Brain microvascular endothelial cell (primary cell): ENCODE measurements around the gene CHMP1B.
"Not testable (repeated sequence)": the region's sequence is repeated elsewhere in the genome, so short reads cannot be mapped to it uniquely, and the experiment has no call there.

ENCODE experiments used
- DNase-seq: peaks from one replicate; pipeline ENCODE4 v3.0.0-alpha.2; 2020
- H3K27ac ChIP-seq: fragments of 250-450 bp; sonication (Bioruptor Pico); 2 replicates; pipeline ENCODE4 v1.5.1; 2020; ENCODE audit warnings: mild to moderate bottlenecking, moderate library complexity
- H3K27me3 ChIP-seq: fragments of 250-450 bp; sonication (Bioruptor Pico); replicated peaks from 2 replicates; pipeline ENCODE4 v1.5.1; 2020; ENCODE audit warnings: mild to moderate bottlenecking
- H3K36me3 ChIP-seq: fragments of 250-450 bp; sonication (Bioruptor Pico); replicated peaks from 2 replicates; pipeline ENCODE4 v1.5.1; 2020; ENCODE audit warnings: mild to moderate bottlenecking
- H3K4me3 ChIP-seq: 2 replicates; pipeline ENCODE4 v1.5.1; 2011; ENCODE audit warnings: low read depth, mild to moderate bottlenecking, control low read depth, low read length, moderate library complexity
- in situ Hi-C: cut with HindIII; loops from 2 replicates; pipeline ENCODE4 v1.10.0; 2017; ENCODE audit warnings: low sequenced_read_pairs, low pct_ligation_motif_present
- TF ChIP-seq, protein P1 (sequence below): IDR thresholded peaks from 2 replicates; pipeline ENCODE4 v1.5.1; 2011; ENCODE audit warnings: low read depth, mild to moderate bottlenecking, moderate library complexity, low read length, control low read depth, inconsistent platforms; ENCODE audit errors: missing control alignments

CHMP1B gene

DNA sequence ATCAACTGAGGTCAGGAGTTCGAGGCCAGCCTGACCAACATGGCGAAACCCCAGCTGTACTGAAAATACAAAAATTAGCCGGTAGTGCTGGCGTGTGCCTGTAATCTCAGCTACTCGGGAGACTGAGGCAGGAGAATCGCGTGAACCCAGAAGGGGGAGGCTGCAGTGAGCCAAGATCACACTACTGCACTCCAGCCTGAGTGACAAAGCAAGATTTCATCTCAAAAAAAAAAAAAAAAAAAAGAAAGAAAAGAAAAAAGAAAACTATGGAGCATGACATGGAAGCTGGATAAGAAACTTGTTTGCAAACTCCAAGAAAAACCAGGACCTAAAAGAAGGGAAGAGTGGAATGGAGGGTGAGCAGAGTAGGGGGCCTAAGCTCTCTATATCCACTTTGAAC is 1.9 kb upstream of the CHMP1B start:
- no peak overlapping the region for H3K4me3 ChIP-seq
- peak overlapping the region; percentile 96 for H3K27ac ChIP-seq
- no peak for DNase-seq
- no peaks in the 10 kb centered on the region for H3K36me3 ChIP-seq
- no peaks in the 10 kb centered on the region for H3K27me3 ChIP-seq
- TF ChIP-seq, protein P1, sequence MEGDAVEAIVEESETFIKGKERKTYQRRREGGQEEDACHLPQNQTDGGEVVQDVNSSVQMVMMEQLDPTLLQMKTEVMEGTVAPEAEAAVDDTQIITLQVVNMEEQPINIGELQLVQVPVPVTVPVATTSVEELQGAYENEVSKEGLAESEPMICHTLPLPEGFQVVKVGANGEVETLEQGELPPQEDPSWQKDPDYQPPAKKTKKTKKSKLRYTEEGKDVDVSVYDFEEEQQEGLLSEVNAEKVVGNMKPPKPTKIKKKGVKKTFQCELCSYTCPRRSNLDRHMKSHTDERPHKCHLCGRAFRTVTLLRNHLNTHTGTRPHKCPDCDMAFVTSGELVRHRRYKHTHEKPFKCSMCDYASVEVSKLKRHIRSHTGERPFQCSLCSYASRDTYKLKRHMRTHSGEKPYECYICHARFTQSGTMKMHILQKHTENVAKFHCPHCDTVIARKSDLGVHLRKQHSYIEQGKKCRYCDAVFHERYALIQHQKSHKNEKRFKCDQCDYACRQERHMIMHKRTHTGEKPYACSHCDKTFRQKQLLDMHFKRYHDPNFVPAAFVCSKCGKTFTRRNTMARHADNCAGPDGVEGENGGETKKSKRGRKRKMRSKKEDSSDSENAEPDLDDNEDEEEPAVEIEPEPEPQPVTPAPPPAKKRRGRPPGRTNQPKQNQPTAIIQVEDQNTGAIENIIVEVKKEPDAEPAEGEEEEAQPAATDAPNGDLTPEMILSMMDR = no peak
- in situ Hi-C loops = no loop called here

DNA sequence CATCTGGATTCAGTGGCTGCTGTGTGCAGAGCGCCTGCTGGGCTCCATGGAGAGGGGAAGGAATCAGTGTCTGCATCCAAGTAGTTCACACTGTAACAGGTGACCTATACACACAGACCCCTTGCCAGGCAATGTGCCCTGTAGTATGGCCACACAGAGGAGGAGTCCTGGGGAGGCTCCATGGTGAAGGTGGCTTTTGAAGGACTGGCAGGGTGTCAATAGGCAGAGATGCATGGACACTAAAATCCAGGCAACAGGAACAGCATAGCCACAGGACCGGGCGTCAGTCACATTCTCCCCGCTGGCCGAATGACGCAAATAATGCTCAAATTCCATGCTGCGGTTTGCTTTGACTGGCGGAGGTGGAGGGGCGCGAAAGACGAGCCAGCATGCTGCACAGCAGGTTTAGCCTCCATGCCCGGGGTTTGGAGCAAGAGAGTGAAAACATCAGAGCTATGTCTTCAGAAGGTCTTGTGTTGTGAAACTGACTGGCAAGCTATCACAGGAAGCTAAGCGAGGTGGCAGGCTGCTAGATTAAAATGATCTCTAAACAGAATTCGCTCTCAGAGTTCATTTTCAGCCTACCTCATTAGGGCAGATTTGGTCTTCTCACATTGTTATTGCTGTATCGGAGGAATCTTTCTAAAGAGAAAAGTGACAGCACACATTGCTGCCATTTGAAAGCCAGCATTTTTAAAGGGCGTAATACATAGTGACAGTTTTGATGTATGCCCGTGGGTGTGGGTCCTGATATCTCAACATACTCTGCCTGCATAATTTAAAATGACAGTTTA is 1.2 kb upstream of the CHMP1B start:
- in situ Hi-C loops = no loop called here
- TF ChIP-seq, protein P1 = peak; percentile 15

DNA sequence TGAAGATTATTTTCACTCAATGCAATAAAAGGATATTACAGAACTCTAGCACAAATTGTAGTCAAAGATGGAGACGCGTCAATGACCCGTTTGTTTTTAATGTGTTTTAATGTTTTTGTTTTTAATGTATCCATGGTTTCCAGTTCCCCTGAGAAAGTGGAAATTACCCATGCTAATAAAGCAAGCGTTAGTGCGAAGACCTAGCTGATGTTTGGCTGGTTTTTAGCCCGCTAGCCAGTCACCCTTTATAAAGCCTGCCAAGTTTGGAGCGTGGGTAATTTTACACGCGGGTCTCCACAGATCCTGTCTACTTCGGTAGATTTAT is 430 bp upstream of the CHMP1B start:
- peak overlapping the region; percentile 96 for H3K27ac ChIP-seq
- no peak for DNase-seq
- in situ Hi-C loops = no loop called here
- H3K36me3 ChIP-seq = no peaks in the 10 kb centered on the region
- no peaks in the 10 kb centered on the region for H3K27me3 ChIP-seq
- peak overlapping the region; percentile 99 for H3K4me3 ChIP-seq
- TF ChIP-seq, protein P1 = no peak

More for the DNA sequence above, 1.2 kb upstream of the CHMP1B start:
- Histone ChIP-seq H3K27ac (peak overlapping the region; percentile 96), H3K36me3 (no peaks in the 10 kb centered on the region), H3K4me3 (peak overlapping the region; percentile 99), H3K27me3 (no peaks in the 10 kb centered on the region)
- DNase-seq = peak; percentile 98

DNA sequence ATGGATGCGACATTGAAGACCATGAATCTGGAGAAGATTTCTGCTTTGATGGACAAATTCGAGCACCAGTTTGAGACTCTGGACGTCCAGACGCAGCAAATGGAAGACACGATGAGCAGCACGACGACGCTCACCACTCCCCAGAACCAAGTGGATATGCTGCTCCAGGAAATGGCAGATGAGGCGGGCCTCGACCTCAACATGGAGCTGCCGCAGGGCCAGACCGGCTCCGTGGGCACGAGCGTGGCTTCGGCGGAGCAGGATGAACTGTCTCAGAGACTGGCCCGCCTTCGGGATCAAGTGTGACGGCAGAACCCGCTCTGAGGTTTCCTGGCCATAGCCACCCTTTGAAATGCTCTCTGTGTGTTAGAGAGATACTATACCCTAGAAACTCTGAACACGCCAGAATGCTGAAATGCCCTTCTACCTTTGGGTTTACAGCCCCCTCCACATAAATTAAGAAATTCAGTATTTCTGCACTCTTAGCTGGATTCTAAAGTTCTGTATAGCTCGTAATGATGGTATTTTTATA is 659 bp downstream of the CHMP1B start:
- no peaks in the 10 kb centered on the region for H3K36me3 ChIP-seq
- H3K4me3 ChIP-seq = peak overlapping the region; percentile 99
- in situ Hi-C loops = no loop called here
- H3K27me3 ChIP-seq = no peaks in the 10 kb centered on the region
- peak overlapping the region; percentile 96 for H3K27ac ChIP-seq
- TF ChIP-seq, protein P1 = no peak
- DNase-seq = peak; percentile 36

DNA sequence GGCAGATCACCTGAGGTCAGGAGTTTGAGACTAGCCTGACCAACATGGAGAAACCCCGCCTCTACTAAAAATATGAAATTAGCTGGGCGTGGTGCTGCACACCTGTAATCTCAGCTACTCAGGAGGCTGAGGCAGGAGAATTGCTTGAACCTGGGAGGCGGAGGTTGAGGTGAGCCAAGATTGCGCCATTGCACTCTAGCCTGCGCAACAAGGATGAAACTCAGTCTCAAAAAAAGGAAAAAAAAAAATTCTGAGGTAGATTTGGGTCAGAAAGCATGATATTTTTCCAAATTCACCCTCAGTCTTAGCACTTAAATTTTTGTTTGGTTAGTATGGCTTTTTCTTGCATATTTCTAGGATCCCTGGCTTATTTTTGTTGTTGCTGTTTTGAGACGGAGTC is 3.3 kb downstream of the CHMP1B start:
- H3K27ac ChIP-seq, in situ Hi-C loops, DNase-seq: not testable (repeated sequence)

DNA sequence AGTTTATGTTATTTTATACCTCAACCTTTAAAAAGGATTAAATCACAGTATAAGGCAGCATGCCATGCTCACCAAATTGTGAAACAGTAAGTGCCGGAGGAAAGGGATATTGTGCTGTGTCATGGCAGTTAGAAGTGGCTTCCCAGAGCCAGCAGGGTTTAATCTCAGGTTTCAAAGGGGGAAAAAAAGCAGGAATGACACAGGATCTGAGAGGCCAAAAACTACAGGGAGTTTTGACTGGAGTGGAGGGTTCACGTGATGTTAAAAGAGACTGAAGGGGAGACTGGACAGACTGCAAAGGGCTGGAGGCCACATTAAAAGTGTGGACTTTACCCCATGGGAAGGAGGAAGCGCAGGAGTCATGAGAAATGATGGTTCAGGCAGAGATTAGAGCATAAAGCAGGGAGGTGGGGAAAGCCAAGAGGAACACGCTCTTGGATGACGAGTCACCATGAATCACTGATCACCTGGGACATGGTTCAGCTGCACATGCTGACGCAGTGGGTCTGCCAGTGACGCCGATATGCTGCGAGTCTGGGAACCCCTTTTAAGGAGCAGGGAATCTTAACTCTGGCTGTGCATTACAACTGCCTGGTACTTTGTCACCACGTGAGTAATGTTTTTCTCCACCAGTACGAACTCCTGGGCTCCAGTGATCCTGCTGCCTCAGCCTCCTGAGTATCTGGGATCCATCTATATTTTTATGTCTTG is 6.1 kb downstream of the CHMP1B start:
- Histone ChIP-seq H3K4me3 (no peak overlapping the region), H3K27me3 (no peaks in the 10 kb centered on the region), H3K36me3 (no peaks in the 10 kb centered on the region), H3K27ac (peak overlapping the region; percentile 94)
- in situ Hi-C loops = no loop called here
- TF ChIP-seq, protein P1 = no peak
- peak; percentile 100 for DNase-seq

More for the DNA sequence above, 3.3 kb downstream of the CHMP1B start:
- H3K4me3 ChIP-seq, H3K27me3 ChIP-seq, H3K36me3 ChIP-seq: not testable (repeated sequence)
